Neural cell (in vitro differentiated cells): Measurements from ENCODE around the gene TLE3.

Experiments
- CTCF ChIP-seq: fragments of 450-650 bp; IDR thresholded peaks from 2 replicates; pipeline ENCODE4 v1.5.1; 2014; ENCODE audit warnings: antibody characterized with exemption, mild to moderate bottlenecking, moderate library complexity; ENCODE audit not compliant: poor library complexity, severe bottlenecking
- EZH2 ChIP-seq: fragments of 200-600, 300-800 bp; shearing (Covaris generic), sonication (generic); IDR thresholded peaks from 2 replicates; pipeline ENCODE4 v1.6.1; 2014; ENCODE audit warnings: antibody characterized with exemption, low read length, borderline replicate concordance, mild to moderate bottlenecking; ENCODE audit not compliant: insufficient read depth, poor library complexity, severe bottlenecking
- MXI1 ChIP-seq: fragments of 450-650 bp; conservative IDR thresholded peaks from 2 replicates; pipeline ENCODE4 v1.6.1; 2014; ENCODE audit warnings: antibody characterized with exemption, mild to moderate bottlenecking; ENCODE audit not compliant: poor library complexity, severe bottlenecking
- POLR2AphosphoS5 ChIP-seq: IDR thresholded peaks from 2 replicates; pipeline ENCODE4 v1.6.1; 2012
- TAF1 ChIP-seq: IDR thresholded peaks from 2 replicates; pipeline ENCODE4 v1.6.1; 2012; ENCODE audit warnings: low read depth

GRCh38 chr15:70146162-70146561 lies 48.4 kb upstream of the TLE3 start:
- TF ChIP-seq TAF1 (no peak), MXI1 (no peak), CTCF (no peak), POLR2AphosphoS5 (no peak), EZH2 (no peak)
